HS-27A (cell line): ENCODE measurements around the gene TEAD4.
A peak's percentile ranks its signal among the peaks of the same experiment; 100 is the strongest.

Source experiments
- DNase-seq: peaks from one replicate; pipeline ENCODE4 v3.0.0-alpha.2; 2012; ENCODE audit warnings: low read depth, missing footprints

Gene TEAD4

DNA sequence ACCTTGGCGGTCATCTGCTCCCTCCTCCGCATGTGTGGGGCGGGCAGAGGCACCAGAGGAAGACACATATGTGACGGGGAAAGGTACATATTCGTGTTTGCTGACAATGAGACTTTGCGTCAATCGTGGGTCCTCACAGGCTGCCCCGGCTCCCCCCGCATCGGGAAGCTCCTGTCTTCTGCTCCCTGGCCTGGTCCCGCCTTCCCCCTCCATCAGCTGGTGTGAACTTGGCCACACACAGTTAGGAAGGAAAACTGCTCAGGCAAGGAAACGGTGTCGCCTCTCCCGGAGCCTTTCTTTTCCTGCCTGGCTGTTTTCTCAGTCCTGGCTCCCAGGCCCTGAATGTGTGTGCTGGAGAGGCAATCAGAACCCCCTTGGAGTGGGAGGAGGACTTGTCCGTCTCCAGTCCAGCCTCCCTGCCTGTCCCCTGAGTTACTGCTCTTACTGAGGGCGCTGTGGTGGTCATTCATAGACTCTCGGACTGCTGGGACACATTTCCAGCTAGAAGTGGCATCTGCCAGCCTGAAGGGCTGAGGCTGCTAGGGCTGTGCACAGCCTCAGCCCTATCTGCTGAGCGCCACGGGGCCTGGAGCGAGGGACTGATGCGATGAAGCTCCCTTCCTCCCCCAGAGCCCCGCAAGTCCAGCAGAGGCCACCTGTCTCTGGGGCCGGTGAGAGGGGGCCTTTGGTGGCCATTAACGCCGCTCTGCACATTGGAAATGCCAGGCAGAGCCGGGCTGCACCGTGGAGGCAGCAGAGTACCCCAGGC lies 73.8 kb downstream of the TEAD4 start:
- DNase-seq = no peak

DNA sequence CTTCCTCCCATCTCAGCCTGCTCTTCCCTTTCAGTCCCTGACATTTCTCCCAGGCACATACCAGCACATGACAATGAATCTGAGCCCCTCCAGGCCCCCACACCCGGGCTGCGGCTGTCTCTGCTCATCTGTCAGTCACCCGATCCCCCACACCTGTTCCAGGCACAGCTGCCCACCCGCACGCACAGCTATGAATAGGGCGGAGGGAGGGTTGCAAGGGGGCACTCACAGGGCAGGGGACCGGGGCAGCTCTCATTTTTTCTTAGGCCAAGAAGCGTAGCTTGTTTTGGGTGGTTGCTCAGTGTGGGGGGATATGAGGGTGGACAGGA lies 74.3 kb downstream of the TEAD4 start:
- no peak for DNase-seq

DNA sequence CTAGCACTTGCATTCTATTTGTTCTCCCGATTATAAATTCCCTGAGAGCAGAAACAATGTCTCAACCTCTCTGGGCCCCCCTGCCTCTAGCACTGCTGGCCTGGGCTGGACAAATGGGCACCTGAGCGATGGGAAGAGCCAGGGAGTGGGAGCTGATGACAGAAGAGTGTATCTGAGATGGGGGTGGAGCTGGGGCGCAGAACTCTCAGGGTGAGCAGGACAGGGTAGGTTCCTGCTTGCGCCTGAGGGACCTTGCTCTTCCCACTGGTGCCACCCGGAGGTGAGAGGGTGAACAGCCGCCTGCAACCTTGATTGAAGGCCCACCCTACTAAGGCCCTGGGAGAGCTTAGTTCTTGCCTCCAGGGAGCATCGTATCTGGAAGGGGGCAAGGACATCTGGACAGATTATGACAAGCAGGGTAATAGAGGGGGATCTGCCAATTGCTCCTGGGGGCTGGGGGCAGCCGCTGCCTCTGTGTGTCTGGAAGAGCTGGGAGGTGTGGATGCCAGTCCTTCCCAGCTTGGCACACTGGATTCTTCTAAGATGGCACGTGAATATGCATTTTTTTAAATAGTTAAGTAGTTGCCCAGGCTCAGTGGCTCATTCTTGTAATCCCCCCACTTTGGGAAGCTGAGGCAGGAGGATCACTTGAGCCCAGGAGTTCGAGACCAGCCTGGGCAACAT lies 75.0 kb downstream of the TEAD4 start:
- no peak for DNase-seq

DNA sequence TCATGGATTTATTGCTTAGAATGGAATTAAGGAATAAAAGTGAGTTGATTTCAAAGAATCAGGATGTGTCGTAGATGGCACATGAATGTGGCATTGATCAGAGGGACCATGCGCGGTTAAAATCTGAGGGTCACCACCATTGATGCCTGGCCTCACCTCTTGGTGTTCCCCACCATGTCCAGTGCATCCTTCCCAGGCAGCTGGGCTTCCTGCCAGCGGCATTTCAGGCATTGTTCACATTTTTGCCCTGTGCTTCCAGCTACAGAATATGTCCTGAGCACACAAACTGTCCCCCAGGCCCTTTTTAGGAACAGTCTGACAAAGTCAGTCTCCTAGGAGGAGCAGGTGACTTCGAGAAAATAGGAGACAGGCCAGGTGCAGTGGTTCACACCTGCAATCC lies 76.0 kb downstream of the TEAD4 start:
- no peak for DNase-seq

DNA sequence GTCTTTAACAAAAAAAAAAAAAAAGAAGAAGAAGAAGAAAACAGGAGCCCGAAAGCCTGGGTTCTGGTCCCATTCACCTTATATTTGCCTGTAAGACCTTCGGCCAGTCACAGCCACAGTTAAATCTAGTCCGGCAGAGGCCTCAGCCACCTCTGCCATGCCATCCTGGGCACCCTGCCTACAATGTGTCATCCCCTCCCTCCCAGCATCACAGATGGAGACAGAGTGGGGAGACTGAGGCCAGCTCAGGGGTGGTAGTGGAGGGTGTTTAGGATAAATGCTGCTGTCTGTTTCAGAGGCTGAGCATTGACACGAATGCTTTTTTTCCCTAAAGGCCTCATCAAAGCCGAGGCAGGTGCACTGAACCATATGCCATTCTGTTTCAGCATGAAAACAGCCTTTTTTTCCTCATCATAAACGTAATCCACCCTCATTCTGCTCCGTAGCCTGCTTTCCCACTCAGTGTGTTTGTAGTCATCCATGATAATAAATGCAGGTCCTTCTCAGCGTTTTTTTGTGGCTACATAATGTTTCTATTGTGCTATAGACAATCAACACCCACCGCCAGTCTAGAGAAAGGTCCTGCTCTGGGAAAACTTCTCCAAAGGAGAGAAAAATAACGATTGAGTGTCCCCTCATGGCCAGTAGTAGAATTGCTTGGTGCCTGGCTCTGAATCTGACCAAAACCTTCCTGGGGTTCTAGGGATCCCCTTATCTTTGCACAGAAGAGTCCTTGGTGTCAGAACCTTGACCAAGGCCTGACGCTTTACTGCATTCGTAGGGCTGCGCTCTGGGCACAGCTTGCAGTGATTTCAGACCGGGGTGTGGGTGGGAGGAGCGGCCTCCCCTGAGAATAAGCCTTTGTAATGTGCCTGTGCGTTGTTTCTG lies 76.9 kb downstream of the TEAD4 start:
- DNase-seq = no peak

DNA sequence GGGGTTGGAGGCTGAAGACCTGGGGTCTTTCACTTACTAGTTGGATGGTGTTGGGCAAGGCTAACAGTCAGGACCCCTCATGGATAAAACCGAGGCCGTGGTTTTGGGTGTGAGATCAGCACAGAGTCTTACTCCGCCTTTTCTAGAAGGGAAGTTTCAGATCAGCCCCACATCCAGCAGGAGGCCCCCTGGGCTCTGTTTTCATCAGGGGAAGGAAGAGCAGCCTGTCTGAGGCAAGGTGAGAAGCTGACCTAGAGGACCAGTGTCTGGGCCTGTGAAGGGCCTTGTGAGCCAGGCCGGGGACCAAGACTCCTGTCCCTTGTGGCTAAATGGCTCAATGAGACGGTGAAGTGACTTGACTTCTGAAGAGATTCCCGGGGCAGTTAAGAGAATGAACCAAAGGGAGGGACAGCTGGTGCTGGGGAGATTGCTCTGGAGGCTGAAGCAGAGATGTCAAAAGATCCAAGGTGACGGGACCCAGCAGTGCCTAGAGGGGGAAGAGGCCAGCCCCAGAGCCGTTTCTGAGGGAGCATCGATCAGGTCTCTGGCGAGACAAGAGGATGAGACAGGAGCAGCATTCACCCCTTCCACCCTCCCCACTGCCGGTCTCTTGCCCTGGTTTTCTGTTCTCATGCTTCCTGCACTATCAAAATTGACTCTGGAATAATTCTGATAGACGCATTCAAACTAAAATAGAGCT lies 77.9 kb downstream of the TEAD4 start:
- DNase-seq = no peak

DNA sequence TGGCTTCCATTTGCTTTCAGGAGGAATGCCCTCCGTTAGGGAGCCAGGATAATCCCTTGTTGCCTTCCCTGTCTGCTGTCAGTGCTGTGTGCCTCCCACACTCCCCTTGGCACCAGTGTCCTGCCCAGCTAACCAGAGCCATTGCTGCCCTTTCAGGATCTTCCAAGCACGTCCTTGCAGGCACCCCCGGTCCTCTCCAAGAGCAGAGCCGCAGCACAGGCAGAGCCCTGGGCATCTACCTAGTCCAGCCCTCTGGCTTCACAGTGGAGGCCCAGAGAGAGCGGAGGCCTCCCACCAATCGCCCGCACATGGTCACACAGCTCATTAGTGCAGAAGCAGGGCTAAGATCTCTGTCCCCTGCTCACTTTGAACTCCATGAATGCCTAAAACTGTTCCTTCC lies 79.0 kb downstream of the TEAD4 start:
- DNase-seq = no peak

DNA sequence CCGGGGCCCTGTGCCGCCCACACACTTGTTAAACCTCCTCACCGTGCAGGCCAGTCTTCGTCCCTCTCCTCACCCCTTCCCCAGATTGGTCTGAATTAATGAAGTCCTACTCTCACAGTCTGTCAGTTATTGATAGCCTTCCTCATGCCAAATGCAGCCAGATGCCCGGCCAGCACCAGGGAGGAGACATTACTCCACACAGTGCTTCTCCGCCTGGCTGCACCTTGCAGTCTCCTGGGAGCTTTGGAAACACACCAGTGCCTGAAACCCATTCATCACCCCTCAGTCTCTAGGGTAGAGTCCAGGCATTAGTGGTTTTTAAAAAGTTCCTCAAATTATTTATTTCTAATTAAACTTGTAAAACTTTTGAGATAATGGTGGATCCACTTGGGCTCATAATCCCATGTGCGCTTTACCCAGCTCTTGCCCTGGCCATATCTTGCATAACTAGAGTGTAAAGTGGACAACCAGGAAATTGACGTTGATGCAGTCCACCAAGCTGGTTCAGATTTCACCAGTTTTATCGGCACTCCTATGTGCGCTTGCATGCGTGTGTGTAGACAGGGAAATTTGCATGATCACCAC lies 79.8 kb downstream of the TEAD4 start:
- no peak for DNase-seq

DNA sequence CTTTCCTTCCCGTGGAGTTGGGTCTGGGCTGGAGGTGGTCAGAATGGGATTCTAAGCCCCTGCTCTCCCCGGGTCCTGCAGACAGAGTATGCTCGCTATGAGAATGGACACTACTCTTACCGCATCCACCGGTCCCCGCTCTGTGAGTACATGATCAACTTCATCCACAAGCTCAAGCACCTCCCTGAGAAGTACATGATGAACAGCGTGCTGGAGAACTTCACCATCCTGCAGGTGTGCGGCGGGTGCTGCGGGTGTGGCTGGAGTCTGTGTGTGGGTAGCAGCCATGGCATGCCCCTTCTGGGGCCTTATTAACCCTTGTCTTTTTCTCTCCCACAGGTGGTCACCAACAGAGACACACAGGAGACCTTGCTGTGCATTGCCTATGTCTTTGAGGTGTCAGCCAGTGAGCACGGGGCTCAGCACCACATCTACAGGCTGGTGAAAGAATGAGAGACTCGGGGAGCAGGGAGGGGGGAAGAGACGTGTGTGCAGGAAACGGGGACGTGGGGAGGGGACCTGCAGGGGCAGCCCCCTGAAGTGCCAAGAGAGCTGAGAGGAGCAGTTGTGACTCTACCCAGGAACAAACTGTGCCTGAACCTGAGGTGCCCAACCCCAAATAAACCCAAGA lies 80.9 kb downstream of the TEAD4 start:
- DNase-seq = no peak

DNA sequence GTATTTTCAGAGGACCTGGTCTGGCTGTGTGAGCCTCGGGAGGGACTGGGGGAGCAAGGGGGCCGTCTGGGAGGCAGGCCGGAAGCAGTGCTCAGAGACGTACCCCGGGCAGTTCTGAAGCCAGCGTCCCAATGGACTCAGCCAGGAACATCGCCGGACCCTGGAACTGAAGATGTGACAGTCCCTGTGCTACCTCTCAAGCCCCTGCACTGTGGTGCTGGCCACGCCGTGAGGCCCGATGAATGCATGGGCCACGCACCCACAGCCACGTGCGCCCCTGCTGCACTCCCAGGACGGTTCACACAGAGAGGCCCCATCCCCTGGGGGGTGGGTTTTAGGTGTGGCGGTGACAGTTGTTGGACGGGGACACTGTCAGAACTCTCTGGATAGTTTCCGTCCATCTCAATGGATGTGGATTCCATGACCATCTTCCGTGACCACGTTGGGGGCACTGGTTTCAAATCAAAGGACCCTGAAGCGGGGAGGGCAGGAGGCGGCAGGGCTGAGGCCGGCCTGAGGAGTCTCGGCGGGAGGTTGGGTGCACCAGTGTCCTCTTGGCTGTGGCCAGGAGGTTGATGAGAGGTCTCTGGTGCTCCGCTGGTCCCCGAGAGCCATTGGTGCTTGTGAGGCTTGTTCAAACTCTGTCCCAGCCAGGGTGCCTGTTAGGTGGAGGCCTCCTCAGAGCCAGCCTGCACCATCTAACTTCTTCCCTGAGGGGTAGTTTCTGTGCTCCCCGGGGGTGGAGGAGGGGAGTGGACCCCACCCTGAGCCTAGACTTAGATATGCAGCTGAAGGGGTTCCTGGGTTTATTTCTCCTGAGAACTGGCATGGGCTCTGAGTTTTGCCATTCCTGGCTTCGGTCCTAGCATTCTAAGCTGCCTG lies 81.7 kb downstream of the TEAD4 start:
- no peak for DNase-seq

DNA sequence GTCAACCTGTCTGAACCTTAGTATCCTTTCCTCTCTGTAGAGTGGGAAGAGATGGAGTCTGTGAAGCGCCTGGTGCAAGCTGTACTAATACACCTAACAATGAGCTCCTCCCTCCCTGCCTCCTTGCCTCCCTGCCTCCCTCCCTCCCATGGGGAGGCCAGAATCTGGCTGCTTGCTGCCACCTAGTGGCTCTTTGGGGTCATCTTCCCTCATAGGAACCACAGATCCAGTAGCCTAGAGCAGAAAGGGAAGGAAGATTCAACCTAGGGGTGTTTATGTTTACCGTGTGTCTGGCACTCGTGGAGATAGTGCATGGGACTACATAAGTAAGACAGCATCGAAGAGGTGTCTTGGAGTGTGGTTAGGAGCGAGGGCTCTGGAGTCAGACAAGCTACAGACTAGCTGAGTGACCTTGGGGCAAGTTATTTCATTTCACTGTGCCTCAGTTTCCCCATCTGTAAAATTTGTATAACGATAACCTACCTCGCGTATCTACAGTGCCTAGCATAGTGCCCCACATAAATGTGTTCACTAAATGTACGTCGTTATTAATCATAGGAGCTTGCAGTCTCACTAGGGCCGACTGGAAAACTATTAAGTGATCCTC lies 82.5 kb downstream of the TEAD4 start:
- DNase-seq = peak; percentile 62

DNA sequence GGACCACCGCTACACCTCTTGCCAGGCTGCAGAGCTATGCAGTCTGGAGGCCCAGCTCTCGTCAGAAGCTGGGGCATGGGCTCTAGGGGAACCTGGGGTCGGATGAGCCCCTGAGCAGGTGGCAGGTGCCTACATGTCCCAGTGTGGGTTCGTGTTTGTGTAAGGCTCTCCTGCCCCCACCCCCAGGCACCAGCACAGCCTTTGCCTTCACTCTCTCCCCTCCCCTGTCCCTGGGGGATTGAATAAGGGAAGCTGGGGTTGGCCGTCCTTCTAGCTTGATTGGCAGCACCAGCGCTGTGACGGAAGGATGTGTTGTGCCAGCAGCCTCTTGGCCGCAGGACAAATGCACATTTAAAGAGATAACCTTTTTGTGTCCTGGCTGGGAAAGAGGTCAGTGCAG lies 83.2 kb downstream of the TEAD4 start:
- no peak for DNase-seq

DNA sequence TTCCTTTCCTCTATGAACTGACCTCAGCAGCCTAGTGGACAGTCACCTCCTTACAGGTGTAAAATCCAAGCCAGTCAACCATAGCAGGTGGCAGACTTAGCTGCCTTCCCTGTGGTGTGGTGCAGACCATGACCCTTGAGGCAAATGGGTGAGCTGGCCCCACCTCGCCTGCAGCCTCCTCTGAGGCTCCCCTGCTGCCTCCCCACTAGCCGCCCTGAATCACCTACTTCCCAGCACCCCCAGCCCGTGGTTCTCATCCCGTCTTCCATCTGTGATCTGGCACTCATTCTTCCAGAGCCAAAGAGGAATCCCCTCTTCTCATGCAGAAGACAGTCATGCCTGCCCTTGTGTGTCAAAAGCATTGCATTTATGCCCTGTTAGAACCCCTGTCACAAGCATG lies 83.6 kb downstream of the TEAD4 start:
- no peak for DNase-seq

DNA sequence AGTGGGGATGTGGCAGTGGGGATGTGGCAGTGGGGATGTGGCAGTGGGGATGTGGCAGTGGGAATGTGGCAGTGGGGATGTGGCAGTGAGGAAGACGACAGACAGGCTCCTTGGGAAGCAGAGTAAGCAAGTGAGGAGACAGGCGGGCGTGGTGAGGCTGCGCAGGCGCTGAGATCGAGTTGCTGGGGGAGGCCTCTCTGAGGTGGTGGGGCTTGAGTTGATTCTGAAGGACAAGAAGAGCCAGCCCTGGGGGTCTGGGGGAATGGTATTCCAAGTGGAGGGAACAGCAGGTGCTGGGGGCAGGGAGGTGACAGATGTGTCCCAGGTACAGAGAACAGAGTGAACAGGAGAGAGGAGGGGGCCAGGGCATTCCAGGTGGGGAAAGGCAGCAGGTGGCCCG lies 84.2 kb downstream of the TEAD4 start:
- no peak for DNase-seq

DNA sequence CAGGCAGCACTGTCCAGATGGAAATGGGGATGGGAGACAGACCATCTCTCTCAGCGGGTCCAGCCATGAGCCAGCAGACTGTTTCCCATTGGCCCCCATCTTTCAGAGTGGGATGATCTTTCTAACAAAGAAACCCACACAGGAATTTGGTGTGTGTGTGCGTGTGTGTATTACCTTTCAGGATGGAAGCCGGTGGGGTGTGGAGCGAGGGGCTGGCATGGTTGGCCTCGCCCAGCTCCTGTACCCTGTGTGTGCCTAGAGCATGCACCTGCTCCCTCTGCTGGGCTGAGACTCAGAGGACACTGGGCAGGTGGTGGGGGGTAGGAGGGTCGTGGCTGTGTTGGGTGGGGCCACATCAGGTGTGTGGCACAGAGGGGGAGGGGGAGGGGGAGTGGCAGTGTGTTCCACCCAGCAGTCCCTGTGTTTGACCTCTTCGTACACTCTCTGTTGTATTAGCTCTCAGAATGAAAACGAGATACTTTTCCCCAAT lies 85.0 kb downstream of the TEAD4 start:
- no peak for DNase-seq

DNA sequence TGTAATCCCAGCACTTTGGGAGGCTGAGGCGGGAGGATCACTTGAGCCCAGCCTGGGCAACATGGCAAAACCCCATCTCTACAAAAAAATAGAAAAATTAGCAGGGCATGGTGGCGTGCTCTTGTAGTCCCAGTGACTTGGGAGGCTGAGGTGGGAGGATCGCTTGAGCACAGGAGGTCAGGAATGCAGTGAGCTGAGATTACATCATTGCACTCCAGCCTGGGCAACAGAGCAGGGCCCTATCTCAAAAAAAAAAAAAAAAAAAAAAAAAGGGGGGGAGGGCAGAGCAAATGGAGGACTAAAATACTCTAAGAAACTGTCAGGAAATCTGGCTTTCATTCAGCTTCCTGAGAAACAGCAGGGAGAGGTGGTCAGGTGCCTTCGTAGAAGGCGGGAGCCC lies 86.3 kb downstream of the TEAD4 start:
- DNase-seq = no peak

DNA sequence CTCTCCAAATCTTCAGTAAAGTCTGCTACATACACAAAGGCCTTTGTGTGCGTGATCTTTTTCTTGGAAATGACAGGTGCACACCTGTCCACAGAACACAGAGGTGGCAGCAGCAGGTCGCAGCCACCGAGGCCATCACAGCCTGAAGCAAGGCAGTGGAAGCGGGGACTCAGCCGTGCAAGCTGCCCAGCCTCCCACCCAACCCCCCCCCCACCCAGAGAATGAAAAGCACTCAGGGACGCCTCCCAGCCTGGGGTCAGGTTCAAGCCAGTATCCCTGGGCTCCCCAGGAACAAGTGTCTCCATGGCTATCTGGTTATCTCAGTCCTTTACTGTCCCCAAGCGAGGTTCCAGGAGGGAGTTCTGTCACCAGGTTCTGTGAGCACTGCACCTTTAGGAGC lies 86.8 kb downstream of the TEAD4 start:
- no peak for DNase-seq

DNA sequence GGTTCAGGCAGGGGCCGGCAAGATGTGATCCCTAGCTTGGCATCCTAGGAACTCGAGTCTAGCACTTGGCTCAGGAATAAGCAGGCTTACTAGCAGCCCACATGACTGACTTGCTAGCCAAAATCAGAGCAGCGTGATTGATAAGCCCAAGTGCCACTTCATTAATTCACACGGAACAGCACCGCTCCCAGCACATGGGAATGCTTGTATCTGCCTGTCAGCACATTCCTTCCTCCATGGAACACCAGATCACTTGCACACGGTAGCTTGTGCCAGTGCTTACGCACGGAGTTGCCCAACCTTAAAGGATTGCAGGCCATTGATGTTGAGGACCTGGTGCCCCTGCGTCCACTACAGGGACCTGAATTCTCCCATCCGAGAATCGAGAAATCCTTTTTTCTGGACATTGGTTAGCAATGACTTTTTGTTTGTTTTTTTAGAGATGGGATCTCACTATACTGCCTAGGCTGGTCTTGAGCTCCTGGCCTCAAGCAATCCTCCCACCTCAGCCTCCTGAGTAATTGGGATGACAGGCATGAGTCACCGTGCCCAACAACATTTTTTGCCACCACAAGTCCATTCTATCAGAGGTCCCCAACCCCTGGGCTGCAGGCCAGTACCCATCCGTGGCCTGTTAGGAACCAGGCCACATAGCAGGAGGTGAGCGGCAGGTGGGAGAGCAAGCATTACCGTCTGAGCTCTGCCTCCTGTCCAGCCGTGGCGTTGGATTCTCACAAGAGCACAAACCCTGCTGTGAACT lies 87.4 kb downstream of the TEAD4 start:
- DNase-seq = no peak

DNA sequence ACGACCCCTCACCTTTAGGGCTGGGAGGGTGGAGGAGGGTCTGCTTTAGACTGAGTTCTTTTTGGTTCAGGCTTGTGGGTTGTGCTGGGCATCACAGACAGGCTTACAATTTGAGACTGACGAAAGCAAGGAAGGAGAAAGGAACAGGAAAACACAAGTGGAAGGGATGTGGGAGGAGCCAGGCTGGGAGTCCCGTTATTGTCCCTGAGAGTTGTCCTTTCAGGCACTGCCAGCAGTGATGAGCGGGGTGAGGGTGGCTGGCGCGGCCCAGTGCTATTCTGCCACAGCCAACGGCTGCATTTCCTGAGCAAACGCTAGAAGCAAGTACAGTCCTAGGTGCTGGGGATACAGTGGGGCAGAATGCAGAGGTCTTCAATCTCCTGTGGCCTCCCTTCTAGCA lies 88.8 kb downstream of the TEAD4 start:
- no peak for DNase-seq
